WTC11 (cell line): ENCODE measurements around the gene TANGO6.

Experiments used
- ATF6 ChIP-seq: sonication (generic); formaldehyde crosslinking; IDR thresholded peaks from 2 replicates; pipeline ENCODE4 v1.8.1; 2023; ENCODE audit warnings: mild to moderate bottlenecking, missing genetic modification reagents
- CTCF ChIP-seq: fragments of 200-600 bp; IDR thresholded peaks from 2 replicates; pipeline ENCODE4 v1.8.0; 2022; ENCODE audit warnings: antibody characterized with exemption
- E2F1 ChIP-seq: sonication (generic); formaldehyde crosslinking; IDR thresholded peaks from 2 replicates; pipeline ENCODE4 v1.8.0; 2022; ENCODE audit warnings: mild to moderate bottlenecking, missing genetic modification reagents
- NFYB ChIP-seq: sonication (generic); formaldehyde crosslinking; conservative IDR thresholded peaks from 2 replicates; pipeline ENCODE4 v1.8.0; 2022; ENCODE audit warnings: low read depth, missing genetic modification reagents
- NR1H2 ChIP-seq: sonication (generic); formaldehyde crosslinking; IDR thresholded peaks from 2 replicates; pipeline ENCODE4 v1.9.0; 2021; ENCODE audit warnings: mild to moderate bottlenecking, moderate library complexity, missing genetic modification reagents
- PREB ChIP-seq: sonication (generic); formaldehyde crosslinking; IDR thresholded peaks from 2 replicates; pipeline ENCODE4 v1.8.1; 2022; ENCODE audit warnings: mild to moderate bottlenecking, missing genetic modification reagents, moderate library complexity, borderline replicate concordance
- SP1 ChIP-seq: sonication (generic); formaldehyde crosslinking; conservative IDR thresholded peaks from 2 replicates; pipeline ENCODE4 v1.8.1; 2022; ENCODE audit warnings: missing genetic modification reagents
- USF1 ChIP-seq: sonication (generic); formaldehyde crosslinking; IDR thresholded peaks from 2 replicates; pipeline ENCODE4 v1.8.0; 2022; ENCODE audit warnings: mild to moderate bottlenecking, missing genetic modification reagents
- USF2 ChIP-seq: sonication (generic); formaldehyde crosslinking; IDR thresholded peaks from 2 replicates; pipeline ENCODE4 v1.8.1; 2023; ENCODE audit warnings: mild to moderate bottlenecking, missing genetic modification reagents, moderate library complexity
- ZNF232 ChIP-seq: sonication (generic); formaldehyde crosslinking; IDR thresholded peaks from 2 replicates; pipeline ENCODE4 v1.8.0; 2022; ENCODE audit warnings: mild to moderate bottlenecking, missing genetic modification reagents
- ZNF423 ChIP-seq: fragments of 250-450 bp; sonication (Bioruptor Pico); IDR thresholded peaks from 2 replicates; pipeline ENCODE4 v2.1.2; 2022; ENCODE audit warnings: mild to moderate bottlenecking, moderate library complexity
- TF ChIP-seq, protein P1 (sequence below): sonication (generic); formaldehyde crosslinking; IDR thresholded peaks from 2 replicates; pipeline ENCODE4 v1.8.0; 2022; ENCODE audit warnings: mild to moderate bottlenecking, missing genetic modification reagents
- TF ChIP-seq, protein P2 (sequence below): sonication (generic); formaldehyde crosslinking; conservative IDR thresholded peaks from 2 replicates; pipeline ENCODE4 v1.8.1; 2022; ENCODE audit warnings: mild to moderate bottlenecking, missing genetic modification reagents

GRCh38 chr16:68948230-68948910, 105.0 kb downstream of the TANGO6 start:
- no peak for TF ChIP-seq CTCF
- no peak for TF ChIP-seq PREB (CRISPR knock-in tag)
- TF ChIP-seq USF1: no peak
- no peak for TF ChIP-seq ZNF423
- TF ChIP-seq, protein P1, sequence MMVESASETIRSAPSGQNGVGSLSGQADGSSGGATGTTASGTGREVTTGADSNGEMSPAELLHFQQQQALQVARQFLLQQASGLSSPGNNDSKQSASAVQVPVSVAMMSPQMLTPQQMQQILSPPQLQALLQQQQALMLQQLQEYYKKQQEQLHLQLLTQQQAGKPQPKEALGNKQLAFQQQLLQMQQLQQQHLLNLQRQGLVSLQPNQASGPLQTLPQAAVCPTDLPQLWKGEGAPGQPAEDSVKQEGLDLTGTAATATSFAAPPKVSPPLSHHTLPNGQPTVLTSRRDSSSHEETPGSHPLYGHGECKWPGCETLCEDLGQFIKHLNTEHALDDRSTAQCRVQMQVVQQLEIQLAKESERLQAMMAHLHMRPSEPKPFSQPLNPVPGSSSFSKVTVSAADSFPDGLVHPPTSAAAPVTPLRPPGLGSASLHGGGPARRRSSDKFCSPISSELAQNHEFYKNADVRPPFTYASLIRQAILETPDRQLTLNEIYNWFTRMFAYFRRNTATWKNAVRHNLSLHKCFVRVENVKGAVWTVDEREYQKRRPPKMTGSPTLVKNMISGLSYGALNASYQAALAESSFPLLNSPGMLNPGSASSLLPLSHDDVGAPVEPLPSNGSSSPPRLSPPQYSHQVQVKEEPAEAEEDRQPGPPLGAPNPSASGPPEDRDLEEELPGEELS (CRISPR knock-in tag): no peak
- no peak for TF ChIP-seq NFYB (CRISPR knock-in tag)
- TF ChIP-seq E2F1 (CRISPR knock-in tag): no peak
- no peak for TF ChIP-seq USF2 (CRISPR knock-in tag)
- no peak for TF ChIP-seq ZNF232 (CRISPR knock-in tag)
- no peak for TF ChIP-seq SP1 (CRISPR knock-in tag)
- no peak for TF ChIP-seq ATF6 (CRISPR knock-in tag)
- TF ChIP-seq, protein P2, sequence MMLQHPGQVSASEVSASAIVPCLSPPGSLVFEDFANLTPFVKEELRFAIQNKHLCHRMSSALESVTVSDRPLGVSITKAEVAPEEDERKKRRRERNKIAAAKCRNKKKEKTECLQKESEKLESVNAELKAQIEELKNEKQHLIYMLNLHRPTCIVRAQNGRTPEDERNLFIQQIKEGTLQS (CRISPR knock-in tag): no peak
- TF ChIP-seq NR1H2 (CRISPR knock-in tag): no peak
